ENCODE results near the gene DSPP.

Gene DSPP

DNA sequence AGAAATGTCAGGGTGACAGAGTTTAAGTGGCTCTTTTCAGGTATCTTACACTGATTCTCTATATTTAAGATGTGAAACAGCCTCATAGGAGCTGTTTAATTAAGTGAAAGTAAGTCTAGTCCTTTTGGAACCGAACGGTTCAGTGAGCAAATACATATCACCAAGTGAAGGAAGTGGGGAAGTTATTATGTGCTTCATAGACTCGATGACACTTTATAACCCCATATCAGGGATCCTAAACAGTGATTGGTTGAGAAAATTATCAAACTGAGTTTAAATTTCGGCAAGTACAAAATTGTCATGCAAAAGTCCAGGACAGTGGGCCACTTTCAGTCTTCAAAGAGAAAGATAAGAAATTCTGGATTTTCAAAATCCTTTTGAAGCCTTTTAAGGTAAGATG is at the start of gene DSPP:
Gene DSPP, plus strand, starts transcription at position 301 of the 400 bp plus-strand sequence. CDS start 2,380 bp downstream, outside the sequence.
- H3K9me3 Mint-ChIP-seq: no peaks in the 10 kb centered on the region

DNA sequence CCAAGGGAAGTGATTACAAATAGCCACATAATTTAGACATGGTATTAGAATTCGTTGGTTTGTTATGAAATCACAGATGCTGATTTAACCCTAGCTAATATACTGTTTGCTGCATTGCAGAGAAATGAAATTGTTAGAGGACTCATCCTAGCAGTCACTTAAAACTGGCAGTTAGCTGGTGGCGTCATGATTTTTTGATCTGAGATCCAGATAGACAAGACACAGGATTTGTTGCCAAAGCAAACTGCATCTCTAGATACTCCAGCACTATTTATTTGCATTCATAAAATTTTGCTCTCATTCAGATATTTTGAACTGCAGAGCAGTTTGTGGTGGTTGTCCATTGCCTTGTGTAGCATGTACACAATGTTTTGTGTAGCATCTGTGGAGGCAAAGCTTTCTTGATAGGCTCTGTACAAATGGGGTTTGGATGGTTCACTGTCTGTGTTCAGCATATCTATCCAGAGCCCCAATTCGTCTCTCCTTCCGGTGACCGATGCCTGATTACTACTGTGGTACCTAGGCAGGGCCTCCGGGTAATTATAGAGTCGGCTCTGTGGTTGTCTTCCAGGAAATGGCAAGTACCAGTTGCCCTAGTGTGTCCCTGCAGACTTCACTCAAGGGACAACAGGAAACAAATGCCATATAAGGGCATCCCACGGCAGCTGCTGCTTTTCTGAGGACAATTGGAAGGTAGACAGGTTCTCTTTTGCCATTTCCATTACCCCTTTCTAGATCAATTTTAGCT is 49.1 kb upstream of the DSPP start:
- Mint-ChIP-seq H3K36me3 (ENCODE audit: low read depth) (no peaks in the 10 kb centered on the region), H3K27ac (no peak overlapping the region), H3K4me1 (no peaks in the 10 kb centered on the region), H3K27me3 (ENCODE audit: low read depth) (no peaks in the 10 kb centered on the region), H3K4me3 (no peak overlapping the region), H3K9me3 (no peaks in the 10 kb centered on the region)
- TF ChIP-seq, protein P1, sequence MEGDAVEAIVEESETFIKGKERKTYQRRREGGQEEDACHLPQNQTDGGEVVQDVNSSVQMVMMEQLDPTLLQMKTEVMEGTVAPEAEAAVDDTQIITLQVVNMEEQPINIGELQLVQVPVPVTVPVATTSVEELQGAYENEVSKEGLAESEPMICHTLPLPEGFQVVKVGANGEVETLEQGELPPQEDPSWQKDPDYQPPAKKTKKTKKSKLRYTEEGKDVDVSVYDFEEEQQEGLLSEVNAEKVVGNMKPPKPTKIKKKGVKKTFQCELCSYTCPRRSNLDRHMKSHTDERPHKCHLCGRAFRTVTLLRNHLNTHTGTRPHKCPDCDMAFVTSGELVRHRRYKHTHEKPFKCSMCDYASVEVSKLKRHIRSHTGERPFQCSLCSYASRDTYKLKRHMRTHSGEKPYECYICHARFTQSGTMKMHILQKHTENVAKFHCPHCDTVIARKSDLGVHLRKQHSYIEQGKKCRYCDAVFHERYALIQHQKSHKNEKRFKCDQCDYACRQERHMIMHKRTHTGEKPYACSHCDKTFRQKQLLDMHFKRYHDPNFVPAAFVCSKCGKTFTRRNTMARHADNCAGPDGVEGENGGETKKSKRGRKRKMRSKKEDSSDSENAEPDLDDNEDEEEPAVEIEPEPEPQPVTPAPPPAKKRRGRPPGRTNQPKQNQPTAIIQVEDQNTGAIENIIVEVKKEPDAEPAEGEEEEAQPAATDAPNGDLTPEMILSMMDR (IDR thresholded peaks at IDR 0.05; ENCODE audit: unreplicated experiment in 3 of 3): no peak

More for the DNA sequence above, at the start of gene DSPP:
- H3K36me3 Mint-ChIP-seq (ENCODE audit: low read depth): no peaks in the 10 kb centered on the region
- TF ChIP-seq, protein P1 (IDR thresholded peaks at IDR 0.05; ENCODE audit: unreplicated experiment in 3 of 3): no peak
- H3K27ac Mint-ChIP-seq: no peak within 1 kb of the TSS
- H3K27me3 Mint-ChIP-seq (ENCODE audit: low read depth): no peaks in the 10 kb centered on the region
- no peaks in the 10 kb centered on the region for H3K4me1 Mint-ChIP-seq
- no peak within 1 kb of the TSS for H3K4me3 Mint-ChIP-seq

DNA sequence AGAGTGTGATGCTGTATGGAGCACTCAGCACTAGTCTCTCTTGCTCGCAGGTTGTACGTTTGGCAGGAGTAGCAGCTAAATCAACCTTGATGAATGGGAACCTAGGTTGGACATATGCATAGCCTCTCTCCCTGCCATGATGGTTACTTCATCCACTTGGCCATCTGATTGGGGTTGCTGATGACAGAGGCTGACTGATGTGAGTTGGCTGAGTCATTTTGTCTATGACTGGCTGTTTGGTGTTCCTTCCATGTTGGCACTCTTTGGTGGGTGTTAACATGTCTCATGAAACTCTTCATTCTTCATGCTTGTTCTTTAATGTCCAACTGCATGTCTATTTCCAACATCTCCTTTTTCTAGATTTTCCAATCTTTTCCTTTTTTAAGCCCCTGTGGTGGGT is 47.5 kb upstream of the DSPP start:
- H3K27ac Mint-ChIP-seq: no peak overlapping the region
- no peak overlapping the region for H3K4me3 Mint-ChIP-seq
- H3K27me3 Mint-ChIP-seq (ENCODE audit: low read depth): no peaks in the 10 kb centered on the region
- no peaks in the 10 kb centered on the region for H3K9me3 Mint-ChIP-seq
- no peaks in the 10 kb centered on the region for H3K4me1 Mint-ChIP-seq
- no peaks in the 10 kb centered on the region for H3K36me3 Mint-ChIP-seq (ENCODE audit: low read depth)
- TF ChIP-seq, protein P1 (IDR thresholded peaks at IDR 0.05; ENCODE audit: unreplicated experiment in 3 of 3): no peak

DNA sequence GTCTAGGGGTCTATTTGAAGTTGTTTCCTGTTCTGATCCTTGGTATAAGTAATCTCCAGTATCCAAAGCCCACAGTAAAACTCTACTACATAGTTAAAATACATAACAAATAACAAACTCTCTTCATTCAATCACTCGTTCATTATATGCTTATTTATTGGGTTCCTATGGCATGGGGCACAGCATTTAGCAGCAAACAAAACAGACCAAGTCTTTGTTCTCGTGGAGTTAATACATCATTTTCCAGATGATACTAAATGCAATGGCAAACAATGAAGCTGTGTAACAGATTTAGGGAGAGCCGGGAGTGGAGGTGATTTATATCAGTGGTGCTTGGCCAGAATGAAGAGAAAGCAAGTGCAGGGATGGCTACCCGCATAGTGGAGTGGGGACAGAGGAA is 42.6 kb upstream of the DSPP start:
- H3K4me1 Mint-ChIP-seq: no peaks in the 10 kb centered on the region
- TF ChIP-seq, protein P1 (IDR thresholded peaks at IDR 0.05; ENCODE audit: unreplicated experiment in 3 of 3): no peak
- no peaks in the 10 kb centered on the region for H3K27me3 Mint-ChIP-seq (ENCODE audit: low read depth)
- H3K36me3 Mint-ChIP-seq (ENCODE audit: low read depth): no peaks in the 10 kb centered on the region
- peak overlapping the region in 2 of 3 experiments; percentile 12 to 62 for H3K27ac Mint-ChIP-seq
- no peak overlapping the region for H3K4me3 Mint-ChIP-seq
- peaks cover 3% of the 10 kb centered on the region for H3K9me3 Mint-ChIP-seq

DNA sequence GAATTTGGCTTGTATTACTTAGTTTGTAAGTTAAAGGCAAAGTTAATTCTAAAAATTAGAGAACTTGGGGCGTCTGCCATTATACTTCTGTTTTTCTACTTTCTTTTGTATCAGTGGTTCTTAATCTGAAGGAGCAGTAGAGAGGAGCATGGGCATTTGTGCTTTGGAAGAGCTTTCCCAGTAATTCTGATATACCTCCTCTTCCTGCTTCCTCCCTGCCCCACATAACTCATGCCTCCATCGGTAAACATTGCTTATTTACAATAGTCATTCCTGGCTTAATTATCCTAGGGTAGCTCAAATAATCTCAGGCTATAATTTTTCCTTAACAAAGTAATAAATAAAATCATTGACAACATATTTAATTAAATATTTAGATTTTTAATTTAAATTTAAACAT is 42.1 kb upstream of the DSPP start:
- Mint-ChIP-seq H3K9me3 (peaks cover 3% of the 10 kb centered on the region), H3K27me3 (ENCODE audit: low read depth) (no peaks in the 10 kb centered on the region), H3K27ac (peak overlapping the region in 2 of 3 experiments; percentile 12 to 62), H3K4me1 (no peaks in the 10 kb centered on the region), H3K4me3 (no peak overlapping the region), H3K36me3 (ENCODE audit: low read depth) (no peaks in the 10 kb centered on the region)
- TF ChIP-seq, protein P1 (IDR thresholded peaks at IDR 0.05; ENCODE audit: unreplicated experiment in 3 of 3): no peak

DNA sequence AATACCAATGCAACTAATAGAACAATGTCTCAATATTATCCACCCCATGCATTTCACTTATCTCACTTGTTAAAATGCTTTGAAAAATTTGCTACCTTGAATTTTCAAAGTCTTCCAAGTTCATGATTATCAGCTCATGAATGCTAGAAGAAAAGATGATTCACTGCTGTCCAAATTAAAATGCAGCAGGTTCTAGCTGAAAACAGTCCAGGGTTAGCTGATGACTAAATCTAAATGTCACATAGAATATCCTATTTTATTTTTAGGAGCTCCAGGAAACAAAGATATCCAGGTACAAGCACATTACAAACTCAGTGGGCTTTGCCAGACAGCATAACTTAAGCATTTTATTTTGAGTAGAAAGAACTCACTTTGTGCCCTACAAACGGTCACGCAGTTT is 41.1 kb upstream of the DSPP start:
- TF ChIP-seq, protein P1 (IDR thresholded peaks at IDR 0.05; ENCODE audit: unreplicated experiment in 3 of 3): no peak
- Mint-ChIP-seq H3K36me3 (ENCODE audit: low read depth) (no peaks in the 10 kb centered on the region), H3K4me1 (no peaks in the 10 kb centered on the region), H3K9me3 (peaks cover 3% of the 10 kb centered on the region), H3K4me3 (no peak overlapping the region), H3K27ac (peak overlapping the region in 1 of 3 experiments; percentile 7), H3K27me3 (ENCODE audit: low read depth) (no peaks in the 10 kb centered on the region)
